Measurements from ENCODE around the gene FXYD7.

GRCh38 chr19:35194012-35194984 is 51.2 kb downstream of the FXYD7 start:
- TF ChIP-seq YY1 (IDR thresholded peaks at IDR 0.05; ENCODE audit: insufficient read depth, insufficient read length) (no peak), ZNF274 (IDR thresholded peaks at IDR 0.05; ENCODE audit: low read depth, low read length) (no peak)
